Measurements from ENCODE around the gene C10orf143.

The C10orf143 gene

GRCh38 chr10:130073912-130074311 is 36.7 kb downstream of the C10orf143 start:
- no peak overlapping the region for H3K4me3 ChIP-seq (replicated peaks; ENCODE audit: low read depth, low read length)
- no peak for TF ChIP-seq CTCF (IDR thresholded peaks at IDR 0.05; ENCODE audit: low read depth, low read length, missing control alignments)
- no peak for DNase-seq (ENCODE audit: extremely low read depth, low read depth)

GRCh38 chr10:130072247-130072646 is 38.4 kb downstream of the C10orf143 start:
- DNase-seq (ENCODE audit: extremely low read depth, low read depth): no peak
- H3K4me3 ChIP-seq (replicated peaks; ENCODE audit: low read depth, low read length): no peak overlapping the region
- no peak for TF ChIP-seq CTCF (IDR thresholded peaks at IDR 0.05; ENCODE audit: low read depth, low read length, missing control alignments)

GRCh38 chr10:130067893-130068292 is 42.7 kb downstream of the C10orf143 start:
- TF ChIP-seq CTCF (IDR thresholded peaks at IDR 0.05; ENCODE audit: low read depth, low read length, missing control alignments): no peak
- H3K4me3 ChIP-seq (replicated peaks; ENCODE audit: low read depth, low read length): no peak overlapping the region
- DNase-seq (ENCODE audit: extremely low read depth, low read depth): no peak

- DNase-seq (ENCODE audit: extremely low read depth, low read depth): no peak
- TF ChIP-seq CTCF (IDR thresholded peaks at IDR 0.05; ENCODE audit: low read depth, low read length, missing control alignments): no peak
- H3K4me3 ChIP-seq (replicated peaks; ENCODE audit: low read depth, low read length): no peak overlapping the region
These were observed 43.9 kb downstream of the C10orf143 start for GRCh38 chr10:130066743-130067142.

GRCh38 chr10:130065251-130065650 is 45.4 kb downstream of the C10orf143 start:
- no peak overlapping the region for H3K4me3 ChIP-seq (replicated peaks; ENCODE audit: low read depth, low read length)
- TF ChIP-seq CTCF (IDR thresholded peaks at IDR 0.05; ENCODE audit: low read depth, low read length, missing control alignments): no peak
- DNase-seq (ENCODE audit: extremely low read depth, low read depth): no peak

GRCh38 chr10:130064783-130065182 is 45.8 kb downstream of the C10orf143 start:
- no peak overlapping the region for H3K4me3 ChIP-seq (replicated peaks; ENCODE audit: low read depth, low read length)
- no peak for DNase-seq (ENCODE audit: extremely low read depth, low read depth)
- no peak for TF ChIP-seq CTCF (IDR thresholded peaks at IDR 0.05; ENCODE audit: low read depth, low read length, missing control alignments)

- no peak overlapping the region for H3K4me3 ChIP-seq (replicated peaks; ENCODE audit: low read depth, low read length)
- TF ChIP-seq CTCF (IDR thresholded peaks at IDR 0.05; ENCODE audit: low read depth, low read length, missing control alignments): no peak
- DNase-seq (ENCODE audit: extremely low read depth, low read depth): no peak
These were observed 47.7 kb downstream of the C10orf143 start for GRCh38 chr10:130062976-130063375.
